ENCODE measurements around the gene FAM43A.

DNA sequence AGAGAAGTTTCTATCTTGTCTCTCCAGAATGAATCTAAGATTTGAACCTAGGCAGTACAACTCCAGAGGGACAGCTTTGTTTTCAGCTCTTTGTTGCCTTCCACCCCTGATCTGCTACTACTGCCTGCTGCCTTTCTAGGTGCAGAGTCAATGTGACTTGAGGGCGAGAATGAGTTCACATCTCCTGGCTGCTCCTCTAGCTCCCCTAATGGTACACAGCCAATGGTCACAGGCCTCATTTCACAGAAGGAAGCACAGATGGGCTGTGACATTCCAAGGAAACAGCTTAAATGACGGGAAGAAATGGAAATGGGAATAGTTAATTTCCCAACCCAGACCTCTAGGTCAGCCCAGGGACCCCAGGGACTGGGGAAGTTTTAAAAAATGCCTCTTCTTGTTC is 32.4 kb downstream of the FAM43A start:
- TF ChIP-seq, protein P1, sequence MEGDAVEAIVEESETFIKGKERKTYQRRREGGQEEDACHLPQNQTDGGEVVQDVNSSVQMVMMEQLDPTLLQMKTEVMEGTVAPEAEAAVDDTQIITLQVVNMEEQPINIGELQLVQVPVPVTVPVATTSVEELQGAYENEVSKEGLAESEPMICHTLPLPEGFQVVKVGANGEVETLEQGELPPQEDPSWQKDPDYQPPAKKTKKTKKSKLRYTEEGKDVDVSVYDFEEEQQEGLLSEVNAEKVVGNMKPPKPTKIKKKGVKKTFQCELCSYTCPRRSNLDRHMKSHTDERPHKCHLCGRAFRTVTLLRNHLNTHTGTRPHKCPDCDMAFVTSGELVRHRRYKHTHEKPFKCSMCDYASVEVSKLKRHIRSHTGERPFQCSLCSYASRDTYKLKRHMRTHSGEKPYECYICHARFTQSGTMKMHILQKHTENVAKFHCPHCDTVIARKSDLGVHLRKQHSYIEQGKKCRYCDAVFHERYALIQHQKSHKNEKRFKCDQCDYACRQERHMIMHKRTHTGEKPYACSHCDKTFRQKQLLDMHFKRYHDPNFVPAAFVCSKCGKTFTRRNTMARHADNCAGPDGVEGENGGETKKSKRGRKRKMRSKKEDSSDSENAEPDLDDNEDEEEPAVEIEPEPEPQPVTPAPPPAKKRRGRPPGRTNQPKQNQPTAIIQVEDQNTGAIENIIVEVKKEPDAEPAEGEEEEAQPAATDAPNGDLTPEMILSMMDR (IDR thresholded peaks at IDR 0.05; ENCODE audit: insufficient read depth, low read depth, low read length): no peak
- no peak for TF ChIP-seq EZH2 (IDR thresholded peaks at IDR 0.05; ENCODE audit: insufficient read depth, low read length)

All from astrocyte (in vitro differentiated cells and primary cell).